Transverse colon (tissue), 4 donors: ENCODE results near the gene ODF2L. TPM values are rescaled to one million over a fixed set of nuclear protein-coding genes. Genes with fewer than 3 reads are reported as not detected.

Source experiments
- DNase-seq: peaks from one replicate; pipeline ENCODE4 v3.0.0-alpha.2; 2019
- H3K27ac ChIP-seq, 4 donors: fragments of 200-600 bp; sonication (generic); 2 replicates each; pipeline ENCODE4 v1.5.1; 2016 to 2018; ENCODE audit warnings: inconsistent platforms in 4 of 4
- H3K27me3 ChIP-seq: fragments of 200-600 bp; sonication (generic); 2 replicates; pipeline ENCODE4 v1.5.1; 2017; ENCODE audit warnings: inconsistent platforms
- H3K36me3 ChIP-seq, 4 donors: fragments of 200-600 bp; sonication (generic); 2 replicates each; pipeline ENCODE4 v1.5.1; 2017 to 2019; ENCODE audit warnings: inconsistent platforms in 4 of 4
- H3K4me1 ChIP-seq, 4 donors: fragments of 200-600 bp; sonication (generic); 2 replicates each; pipeline ENCODE4 v1.5.1; 2017 to 2020; ENCODE audit warnings: inconsistent platforms in 4 of 4
- H3K4me3 ChIP-seq, 4 donors: fragments of 200-600 bp; sonication (generic); 1 replicate in 1 of 4; 2 replicates in 3 of 4; pipeline versions ENCODE4 v1.5.1 to v1.6.1; 2017 to 2019; ENCODE audit warnings: inconsistent platforms in 4 of 4
- H3K9me3 ChIP-seq, 2 donors: fragments of 200-600 bp; sonication (generic); 2 replicates each; pipeline ENCODE4 v1.5.1; 2017 to 2019; ENCODE audit warnings: inconsistent platforms in 2 of 2
- CTCF ChIP-seq, 5 experiments: fragments of 200-600 bp in 3 of 5; fragments of 450-650 bp in 2 of 5; sonication (generic) in 3 of 5; IDR thresholded peaks; 1 replicate in 2 of 5; 2 replicates in 3 of 5; pipeline ENCODE4 v1.5.1; 2016 to 2017; ENCODE audit warnings: antibody characterized with exemption in 5 of 5, inconsistent platforms in 3 of 5, mild to moderate bottlenecking in 2 of 5, moderate library complexity in 1 of 5
- EP300 ChIP-seq: sonication (generic); formaldehyde crosslinking; IDR thresholded peaks from one replicate; pipeline ENCODE4 v1.6.1; 2017; ENCODE audit warnings: antibody characterized with exemption, low read depth
- POLR2A ChIP-seq: fragments of 450-650 bp; IDR thresholded peaks from one replicate; pipeline ENCODE4 v1.6.1; 2016; ENCODE audit warnings: antibody characterized with exemption, mild to moderate bottlenecking, moderate library complexity
- POLR2AphosphoS5 ChIP-seq, 3 donors: sonication (generic); formaldehyde crosslinking; IDR thresholded peaks; one replicate each; pipeline ENCODE4 v1.6.1; 2016; ENCODE audit warnings: antibody characterized with exemption in 3 of 3
- WGBS, 2 donors: methylation state at CpG; one replicate each; pipeline ENCODE4 v1.1.5; 2018; ENCODE audit warnings: low coverage in 1 of 2; 5-methylcytosine and 5-hydroxymethylcytosine counted together
- in situ Hi-C, 4 donors: fragments of 200-750 bp; cut with MboI; loops; one replicate each; pipeline versions ENCODE4 v1.15.0 to v1.15.1; 2017; ENCODE audit warnings: low sequenced_read_pairs in 3 of 4, low pct_ligation_motif_present in 1 of 4, low pct_unique_long_range_greater_than_20kb in 1 of 4
- intact Hi-C: fragments of 100-400 bp; cut with DNase I; formaldehyde crosslinking; loops from one replicate; pipeline ENCODE4 v1.15.1; 2023; ENCODE audit warnings: low total_unique reads
- total RNA-seq, 4 donors: library from RNA; depleted of rRNA; stranded (reverse); fragments of >200 nt; gene quantifications; one replicate each; pipeline ENCODE4 v1.1.0, GENCODE V29; 2016

ODF2L gene
- total RNA-seq, 4 donors from 2014 or later = 43.6 to 89.2 (median 55.9) TPM

- Histone ChIP-seq H3K36me3 (no peaks in the 10 kb centered on the region), H3K4me3 (no peak overlapping the region), H3K27me3 (no peaks in the 10 kb centered on the region), H3K9me3 (no peaks in the 10 kb centered on the region), H3K4me1 (no peaks in the 10 kb centered on the region), H3K27ac (no peak overlapping the region)
- intact Hi-C loops = no loop called here
- no peak for DNase-seq
- in situ Hi-C loops = no loop called here
- WGBS, 2 donors = 71 to 87% methylated on average over 3 of the region's 3 CpGs
- TF ChIP-seq POLR2A = no peak
- TF ChIP-seq EP300 = no peak
- TF ChIP-seq CTCF (IDR thresholded peaks at IDR 0.05) = no peak
- TF ChIP-seq POLR2AphosphoS5 (IDR thresholded peaks at IDR 0.05) = no peak
These were observed 73.9 kb downstream of the ODF2L start for GRCh38 chr1:86322241-86322640.

- H3K27me3 ChIP-seq = no peaks in the 10 kb centered on the region
- intact Hi-C loops = no loop called here
- WGBS, 2 donors = 76 to 80% methylated on average over 3 of the region's 3 CpGs
- no peaks in the 10 kb centered on the region for H3K9me3 ChIP-seq
- no peak overlapping the region for H3K4me3 ChIP-seq
- no peak overlapping the region for H3K27ac ChIP-seq
- in situ Hi-C loops = no loop called here
- no peaks in the 10 kb centered on the region for H3K36me3 ChIP-seq
- no peaks in the 10 kb centered on the region for H3K4me1 ChIP-seq
- no peak for DNase-seq
- no peak for TF ChIP-seq POLR2AphosphoS5 (IDR thresholded peaks at IDR 0.05)
- TF ChIP-seq CTCF (IDR thresholded peaks at IDR 0.05) = no peak
- TF ChIP-seq EP300 = no peak
- TF ChIP-seq POLR2A = no peak
These were observed 77.7 kb downstream of the ODF2L start for GRCh38 chr1:86318436-86318835.

GRCh38 chr1:86317926-86318325, 78.2 kb downstream of the ODF2L start:
- no peak overlapping the region for H3K4me3 ChIP-seq
- in situ Hi-C loops (no loop called here), intact Hi-C loops (no loop called here)
- no peaks in the 10 kb centered on the region for H3K27me3 ChIP-seq
- no peak for TF ChIP-seq EP300
- no peaks in the 10 kb centered on the region for H3K36me3 ChIP-seq
- no peaks in the 10 kb centered on the region for H3K4me1 ChIP-seq
- H3K27ac ChIP-seq = no peak overlapping the region
- no peaks in the 10 kb centered on the region for H3K9me3 ChIP-seq
- no peak for DNase-seq

GRCh38 chr1:86305731-86306130, 90.4 kb downstream of the ODF2L start:
- no peaks in the 10 kb centered on the region for H3K27me3 ChIP-seq
- TF ChIP-seq POLR2AphosphoS5 (IDR thresholded peaks at IDR 0.05) (no peak), EP300 (no peak), CTCF (IDR thresholded peaks at IDR 0.05) (no peak), POLR2A (no peak)
- no peak overlapping the region for H3K27ac ChIP-seq
- no peaks in the 10 kb centered on the region for H3K9me3 ChIP-seq
- DNase-seq = no peak
- in situ Hi-C loops = no loop called here
- WGBS, 2 donors = 93 to 94% methylated on average over 2 to 3 of the region's 3 CpGs
- no peaks in the 10 kb centered on the region for H3K36me3 ChIP-seq
- no peak overlapping the region for H3K4me3 ChIP-seq
- intact Hi-C loops = no loop called here
- no peaks in the 10 kb centered on the region for H3K4me1 ChIP-seq

- TF ChIP-seq POLR2A (no peak), POLR2AphosphoS5 (IDR thresholded peaks at IDR 0.05) (no peak), CTCF (IDR thresholded peaks at IDR 0.05) (no peak), EP300 (no peak)
- Histone ChIP-seq H3K27me3 (no peaks in the 10 kb centered on the region), H3K27ac (no peak overlapping the region), H3K4me1 (no peaks in the 10 kb centered on the region), H3K36me3 (no peaks in the 10 kb centered on the region), H3K9me3 (no peaks in the 10 kb centered on the region), H3K4me3 (no peak overlapping the region)
- intact Hi-C loops = no loop called here
- in situ Hi-C loops = no loop called here
- 70 to 80% methylated on average over 1 of the region's 1 CpG for WGBS, 2 donors
- DNase-seq = no peak
These were observed 93.0 kb downstream of the ODF2L start for GRCh38 chr1:86303041-86303690.
